SK-N-MC (cell line): Measurements from ENCODE around the gene DYNLT2.

Experiments used
- DNase-seq: peaks from one replicate; pipeline ENCODE4 v3.0.0-alpha.2; 2011; ENCODE audit warnings: low read depth, low spot score
- H3K27ac ChIP-seq: fragments of 200-600 bp; sonication (generic); 2 replicates; pipeline ENCODE4 v1.5.1; 2016; ENCODE audit warnings: mixed run types
- H3K36me3 ChIP-seq: fragments of 200-600 bp; sonication (generic); 2 replicates; pipeline ENCODE4 v1.6.1; 2017; ENCODE audit warnings: antibody characterized with exemption, low read length, mixed read lengths; ENCODE audit not compliant: insufficient read depth
- H3K4me3 ChIP-seq: fragments of 200-600 bp; sonication (generic); 2 replicates; pipeline ENCODE4 v1.5.1; 2016
- H3K9ac ChIP-seq: fragments of 200-600 bp; sonication (generic); 2 replicates; pipeline ENCODE4 v1.8.0; 2017; ENCODE audit warnings: mixed run types, mixed read lengths; ENCODE audit not compliant: insufficient read length
- H3K9me3 ChIP-seq: fragments of 200-600 bp; sonication (generic); 2 replicates; pipeline ENCODE4 v1.6.1; 2017; ENCODE audit warnings: low read depth, mild to moderate bottlenecking, antibody characterized with exemption, low read length, moderate library complexity, mixed read lengths
- EZH2 ChIP-seq: fragments of 200-600 bp; sonication (generic); IDR thresholded peaks from one replicate; pipeline ENCODE4 v1.6.1; 2017; ENCODE audit warnings: antibody characterized with exemption
- FOXP2 ChIP-seq: optimal IDR thresholded peaks from 2 replicates; pipeline ENCODE3; 2011; ENCODE audit warnings: mild to moderate bottlenecking, moderate library complexity; ENCODE audit not compliant: insufficient read depth; ENCODE audit errors: extremely low read length, control extremely low read depth
- POLR2AphosphoS5 ChIP-seq: IDR thresholded peaks from 2 replicates; pipeline ENCODE4 v1.6.1; 2012; ENCODE audit warnings: mild to moderate bottlenecking, low read depth, low read length, borderline replicate concordance

Gene DYNLT2

DNA sequence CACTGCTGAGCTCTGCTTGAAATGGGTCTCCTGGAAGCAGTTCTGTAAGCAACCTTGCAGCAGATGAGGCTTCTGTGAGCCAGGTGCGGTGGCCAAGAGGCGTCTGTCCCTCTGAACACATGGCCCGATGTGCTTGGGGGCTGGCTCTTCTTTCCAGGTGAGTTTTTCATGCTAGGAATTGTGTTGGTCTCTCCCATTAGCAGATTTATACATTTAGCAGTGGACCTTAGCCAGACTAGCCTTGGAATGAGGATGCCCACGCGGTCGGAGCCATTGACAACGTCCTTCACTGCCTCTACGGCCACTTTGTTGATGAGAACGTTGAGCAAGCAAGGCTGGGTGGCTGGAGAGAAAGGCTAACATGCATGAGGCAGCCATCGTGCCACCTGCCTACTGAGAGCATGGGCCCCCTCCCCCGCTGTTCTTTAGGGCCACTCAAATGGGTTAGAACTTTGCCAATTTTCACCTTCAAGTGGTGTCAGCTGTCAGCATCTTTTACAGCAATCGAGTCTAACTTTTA is 33.5 kb upstream of the DYNLT2 start:
- H3K9ac ChIP-seq: no peak overlapping the region
- no peak overlapping the region for H3K4me3 ChIP-seq
- no peaks in the 10 kb centered on the region for H3K9me3 ChIP-seq
- no peak overlapping the region for H3K27ac ChIP-seq
- no peak for DNase-seq
- TF ChIP-seq POLR2AphosphoS5 (no peak), EZH2 (no peak), FOXP2 (no peak)
- H3K36me3 ChIP-seq: no peaks in the 10 kb centered on the region

- no peaks in the 10 kb centered on the region for H3K9me3 ChIP-seq
- no peak for DNase-seq
- no peak overlapping the region for H3K4me3 ChIP-seq
- H3K27ac ChIP-seq: no peak overlapping the region
- no peak overlapping the region for H3K9ac ChIP-seq
- no peaks in the 10 kb centered on the region for H3K36me3 ChIP-seq
- TF ChIP-seq POLR2AphosphoS5 (no peak), EZH2 (no peak), FOXP2 (no peak)
These were observed 32.8 kb upstream of the DYNLT2 start for GRCh38 chr6:169783971-169784820.

- no peaks in the 10 kb centered on the region for H3K9me3 ChIP-seq
- H3K36me3 ChIP-seq: no peaks in the 10 kb centered on the region
- no peak for TF ChIP-seq POLR2AphosphoS5
- no peak for TF ChIP-seq FOXP2
- no peak for TF ChIP-seq EZH2
- no peak for DNase-seq
- H3K27ac ChIP-seq: no peak overlapping the region
- H3K9ac ChIP-seq: no peak overlapping the region
- no peak overlapping the region for H3K4me3 ChIP-seq
These were observed 32.0 kb upstream of the DYNLT2 start for GRCh38 chr6:169783401-169783800.

GRCh38 chr6:169782966-169783365 is 31.6 kb upstream of the DYNLT2 start:
- no peaks in the 10 kb centered on the region for H3K9me3 ChIP-seq
- no peak for DNase-seq

DNA sequence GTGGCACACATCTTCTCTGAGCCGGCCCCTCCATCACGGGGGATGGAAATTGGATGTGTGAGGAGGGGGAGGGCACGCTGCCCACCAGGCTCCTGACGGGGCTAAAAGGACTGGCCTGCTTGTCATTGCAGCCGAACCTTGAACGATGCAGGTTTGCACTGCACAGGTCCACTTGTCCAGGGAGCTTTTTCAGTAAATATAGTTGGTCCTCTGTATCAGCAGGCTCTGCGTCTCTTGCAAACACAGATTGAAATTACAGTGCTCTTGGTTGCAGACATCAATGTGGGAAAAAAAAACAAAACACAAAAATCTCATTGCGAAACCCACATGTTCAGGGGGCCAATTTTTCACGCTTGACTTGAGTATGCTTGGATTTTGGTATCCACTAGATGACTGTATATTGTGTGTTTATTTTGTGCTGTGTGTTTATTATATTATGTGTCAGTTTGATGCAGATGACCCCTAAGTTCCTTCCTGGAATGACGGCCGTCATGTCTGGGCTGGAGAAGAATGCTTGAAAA is 29.3 kb upstream of the DYNLT2 start:
- no peak overlapping the region for H3K27ac ChIP-seq
- no peak overlapping the region for H3K9ac ChIP-seq
- no peaks in the 10 kb centered on the region for H3K36me3 ChIP-seq
- no peak for DNase-seq
- no peak overlapping the region for H3K4me3 ChIP-seq
- TF ChIP-seq FOXP2 (no peak), EZH2 (no peak), POLR2AphosphoS5 (no peak)
- no peaks in the 10 kb centered on the region for H3K9me3 ChIP-seq

More at GRCh38 chr6:169782966-169783365, 31.6 kb upstream of the DYNLT2 start:
- H3K4me3 ChIP-seq: no peak overlapping the region
- no peaks in the 10 kb centered on the region for H3K36me3 ChIP-seq
- no peak for TF ChIP-seq EZH2
- no peak for TF ChIP-seq FOXP2
- TF ChIP-seq POLR2AphosphoS5: no peak
- no peak overlapping the region for H3K27ac ChIP-seq
- H3K9ac ChIP-seq: no peak overlapping the region

DNA sequence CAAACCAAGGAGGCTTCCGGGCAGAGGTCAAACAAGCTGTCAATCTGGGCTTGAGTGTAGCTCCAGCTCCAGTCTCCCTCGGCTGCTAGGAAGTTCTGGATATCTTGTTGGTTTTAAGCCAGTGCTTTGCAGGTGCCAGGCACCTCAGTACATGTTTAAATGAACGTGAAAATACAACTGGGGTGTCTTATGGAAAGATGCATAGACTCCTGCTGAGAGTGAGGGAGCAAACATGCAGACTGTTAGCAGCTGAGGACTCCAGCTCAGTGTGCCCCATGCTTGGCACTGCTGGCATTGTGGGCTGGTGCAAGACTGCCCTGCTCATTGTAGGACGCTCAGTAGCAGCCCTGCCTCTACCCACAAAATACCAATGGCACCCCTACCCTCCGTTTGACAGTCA is 28.5 kb upstream of the DYNLT2 start:
- no peak for DNase-seq
- no peaks in the 10 kb centered on the region for H3K36me3 ChIP-seq
- TF ChIP-seq FOXP2 (no peak), POLR2AphosphoS5 (no peak), EZH2 (no peak)
- H3K4me3 ChIP-seq: no peak overlapping the region
- no peak overlapping the region for H3K27ac ChIP-seq
- no peak overlapping the region for H3K9ac ChIP-seq
- no peaks in the 10 kb centered on the region for H3K9me3 ChIP-seq

- Histone ChIP-seq H3K4me3 (no peak overlapping the region), H3K9ac (no peak overlapping the region), H3K9me3 (no peaks in the 10 kb centered on the region), H3K27ac (no peak overlapping the region), H3K36me3 (no peaks in the 10 kb centered on the region)
- TF ChIP-seq EZH2 (no peak), POLR2AphosphoS5 (no peak), FOXP2 (no peak)
- no peak for DNase-seq
These were observed 27.9 kb upstream of the DYNLT2 start for GRCh38 chr6:169779092-169779815.

- Histone ChIP-seq H3K4me3 (no peak overlapping the region), H3K27ac (no peak overlapping the region), H3K9ac (no peak overlapping the region), H3K9me3 (no peaks in the 10 kb centered on the region), H3K36me3 (no peaks in the 10 kb centered on the region)
- DNase-seq: no peak
- TF ChIP-seq EZH2 (no peak), FOXP2 (no peak), POLR2AphosphoS5 (no peak)
These were observed 27.3 kb upstream of the DYNLT2 start for GRCh38 chr6:169778646-169779045.
